SK-N-SH treated with all-trans-retinoic acid at 6 μM for 48 hours (cell line): ENCODE results near the gene PLCB1.

Experiments
- ATAC-seq: fragments of 200-7000 bp; cut with Tn5 transposase; 3 replicates; pipeline ENCODE4 v1.9.1; 2020; ENCODE audit warnings: mild to moderate bottlenecking, moderate library complexity
- ARNTL ChIP-seq: fragments of 450-650 bp; formaldehyde crosslinking; IDR thresholded peaks from 2 replicates; pipeline ENCODE4 v1.5.0; 2020; ENCODE audit warnings: low read depth, mild to moderate bottlenecking, moderate library complexity, borderline replicate concordance
- BACH2 ChIP-seq: fragments of 250-450 bp; sonication (Bioruptor Pico); IDR thresholded peaks from 2 replicates; pipeline ENCODE4 v1.9.0; 2021; ENCODE audit warnings: mild to moderate bottlenecking, borderline replicate concordance
- CREB5 ChIP-seq: fragments of 250-450 bp; sonication (Bioruptor Pico); IDR thresholded peaks from 2 replicates; pipeline ENCODE4 v1.5.1; 2020; ENCODE audit warnings: low read depth, mild to moderate bottlenecking, moderate library complexity
- CSDC2 ChIP-seq: fragments of 250-450 bp; sonication (Bioruptor Pico); IDR thresholded peaks from 2 replicates; pipeline ENCODE4 v1.5.0; 2020; ENCODE audit warnings: mild to moderate bottlenecking, moderate library complexity
- CSRNP3 ChIP-seq: fragments of 250-450 bp; sonication (Bioruptor Pico); IDR thresholded peaks from 2 replicates; pipeline ENCODE4 v1.5.1; 2021; ENCODE audit warnings: mild to moderate bottlenecking, moderate library complexity
- ESRRG ChIP-seq: fragments of 250-450 bp; sonication (Bioruptor Pico); IDR thresholded peaks from 2 replicates; pipeline ENCODE4 v1.6.1; 2021; ENCODE audit warnings: mild to moderate bottlenecking
- GLIS3 ChIP-seq: fragments of 250-450 bp; sonication (Bioruptor Pico); IDR thresholded peaks from 2 replicates; pipeline ENCODE4 v1.5.0; 2020; ENCODE audit warnings: mild to moderate bottlenecking, moderate library complexity
- OSR1 ChIP-seq: fragments of 250-450 bp; sonication (Bioruptor Pico); IDR thresholded peaks from 2 replicates; pipeline ENCODE4 v1.8.0; 2022; ENCODE audit warnings: moderate library complexity, mild to moderate bottlenecking, inconsistent platforms
- PATZ1 ChIP-seq: fragments of 250-450 bp; sonication (Bioruptor Pico); IDR thresholded peaks from 2 replicates; pipeline ENCODE4 v1.8.0; 2020; ENCODE audit warnings: mild to moderate bottlenecking, moderate library complexity, borderline replicate concordance
- PPARA ChIP-seq: fragments of 250-450 bp; sonication (Bioruptor Pico); IDR thresholded peaks from 2 replicates; pipeline ENCODE4 v1.5.0; 2020; ENCODE audit warnings: mild to moderate bottlenecking, borderline replicate concordance
- RARB ChIP-seq: fragments of 250-450 bp; sonication (Bioruptor Pico); IDR thresholded peaks from 2 replicates; pipeline ENCODE4 v1.8.0; 2021; ENCODE audit warnings: mild to moderate bottlenecking, moderate library complexity
- SNAI2 ChIP-seq: fragments of 250-450 bp; sonication (Bioruptor Pico); IDR thresholded peaks from 2 replicates; pipeline ENCODE4 v1.5.0; 2020; ENCODE audit warnings: mild to moderate bottlenecking, moderate library complexity
- TCF4 ChIP-seq: fragments of 250-450 bp; sonication (Bioruptor Pico); IDR thresholded peaks from 2 replicates; pipeline ENCODE4 v1.8.0; 2021; ENCODE audit warnings: mild to moderate bottlenecking, moderate library complexity, borderline replicate concordance
- TOX ChIP-seq: fragments of 250-450 bp; sonication (Bioruptor Pico); IDR thresholded peaks from 2 replicates; pipeline ENCODE4 v1.8.0; 2021; ENCODE audit warnings: mild to moderate bottlenecking, moderate library complexity, borderline replicate concordance
- TSHZ2 ChIP-seq: fragments of 250-450 bp; sonication (Bioruptor Pico); IDR thresholded peaks from 2 replicates; pipeline ENCODE4 v1.5.0; 2020; ENCODE audit warnings: mild to moderate bottlenecking, moderate library complexity
- ZC3H10 ChIP-seq: fragments of 250-450 bp; sonication (Bioruptor Pico); IDR thresholded peaks from 2 replicates; pipeline ENCODE4 v1.5.1; 2021; ENCODE audit warnings: mild to moderate bottlenecking, moderate library complexity
- ZFP3 ChIP-seq: fragments of 250-450 bp; sonication (Bioruptor Pico); IDR thresholded peaks from 2 replicates; pipeline ENCODE4 v1.5.0; 2020; ENCODE audit warnings: mild to moderate bottlenecking, moderate library complexity
- ZFP30 ChIP-seq: fragments of 450-650 bp; formaldehyde crosslinking; IDR thresholded peaks from 2 replicates; pipeline ENCODE4 v1.5.0; 2022; ENCODE audit warnings: mild to moderate bottlenecking, moderate library complexity
- ZNF565 ChIP-seq: fragments of 450-650 bp; formaldehyde crosslinking; conservative IDR thresholded peaks from 2 replicates; pipeline ENCODE4 v1.5.0; 2020; ENCODE audit warnings: low read depth, mild to moderate bottlenecking, moderate library complexity
- ZNF70 ChIP-seq: fragments of 450-650 bp; formaldehyde crosslinking; IDR thresholded peaks from 2 replicates; pipeline ENCODE4 v1.5.0; 2020; ENCODE audit warnings: mild to moderate bottlenecking, moderate library complexity
- ZNF8 ChIP-seq: fragments of 450-650 bp; formaldehyde crosslinking; IDR thresholded peaks from 2 replicates; pipeline ENCODE4 v1.5.0; 2020; ENCODE audit warnings: mild to moderate bottlenecking, moderate library complexity

Gene PLCB1

GRCh38 chr20:8365634-8366033 lies 233.6 kb downstream of the PLCB1 start (continued):
- no peak for TF ChIP-seq CREB5 (CRISPR knock-in tag)
- no peak for TF ChIP-seq PATZ1 (CRISPR knock-in tag)
- TF ChIP-seq ZFP3 (CRISPR knock-in tag), result no peak
- TF ChIP-seq ESRRG (CRISPR knock-in tag), result no peak
- TF ChIP-seq PPARA (CRISPR knock-in tag), result no peak
- no peak for TF ChIP-seq OSR1 (CRISPR knock-in tag)
- TF ChIP-seq, all 23 proteins: peak for 0

DNA sequence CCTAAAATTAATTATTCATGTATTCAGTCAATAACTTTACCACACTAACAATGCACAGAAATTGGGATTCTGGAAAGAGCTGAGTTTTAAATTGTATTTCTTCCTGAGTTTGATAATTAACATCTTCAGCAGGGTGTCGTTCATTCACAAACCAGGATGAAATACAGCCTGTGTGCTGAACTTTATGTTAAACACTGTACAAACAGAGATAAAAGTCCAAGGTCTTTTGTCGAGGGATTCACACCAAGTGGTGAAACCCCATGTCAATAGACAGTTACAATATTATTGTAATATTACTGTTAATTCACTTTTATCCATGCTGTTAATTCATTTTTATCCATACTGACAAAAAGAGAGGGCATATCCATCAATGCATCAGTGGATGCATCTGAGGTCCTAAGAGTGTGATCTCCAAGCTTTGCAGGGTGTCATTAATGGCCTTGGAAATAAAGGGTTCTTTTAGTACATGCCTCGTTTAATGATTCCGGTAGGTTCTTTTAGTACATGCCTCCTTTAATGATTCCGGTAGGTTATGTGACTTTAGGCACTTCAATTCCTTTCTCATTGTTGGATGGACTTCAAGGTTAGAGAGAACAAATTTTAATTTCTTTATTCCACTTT lies 234.3 kb downstream of the PLCB1 start:
- no peak for ATAC-seq

DNA sequence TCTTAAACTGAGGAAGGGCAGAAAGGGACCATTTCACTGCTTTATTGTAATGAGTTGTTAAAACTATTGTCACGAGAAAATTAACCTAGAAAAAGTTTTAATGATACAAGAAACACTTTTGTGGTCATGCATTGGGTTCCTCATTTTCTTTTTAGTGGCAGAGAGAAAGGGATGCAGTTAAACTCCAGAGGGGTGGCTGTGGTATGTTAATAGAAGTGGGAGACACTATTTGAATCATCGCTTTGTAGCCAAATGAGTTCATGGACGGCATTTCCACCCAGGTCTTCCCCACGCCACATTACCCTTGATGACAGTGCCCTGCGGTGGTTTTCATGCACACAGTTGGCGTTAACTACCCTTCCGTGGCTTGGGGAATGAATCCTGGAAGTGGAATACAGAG lies 235.6 kb downstream of the PLCB1 start:
- ATAC-seq, result no peak
- TF ChIP-seq ZNF70 (CRISPR knock-in tag), result no peak
- TF ChIP-seq PPARA (CRISPR knock-in tag), result no peak
- no peak for TF ChIP-seq ARNTL
- TF ChIP-seq ZC3H10, result no peak
- no peak for TF ChIP-seq ZNF8
- TF ChIP-seq TSHZ2 (CRISPR knock-in tag), result no peak
- no peak for TF ChIP-seq TCF4 (CRISPR knock-in tag)
- no peak for TF ChIP-seq GLIS3 (CRISPR knock-in tag)
- TF ChIP-seq ZFP3 (CRISPR knock-in tag), result no peak
- TF ChIP-seq RARB (CRISPR knock-in tag), result no peak
- TF ChIP-seq PATZ1 (CRISPR knock-in tag), result no peak
- TF ChIP-seq ZNF565, result no peak
- TF ChIP-seq TOX (CRISPR knock-in tag), result no peak
- TF ChIP-seq CREB5 (CRISPR knock-in tag), result no peak
- no peak for TF ChIP-seq CSDC2 (CRISPR knock-in tag)
- no peak for TF ChIP-seq CSRNP3 (CRISPR knock-in tag)
- no peak for TF ChIP-seq BACH2 (CRISPR knock-in tag)
- TF ChIP-seq ZFP30 (CRISPR knock-in tag), result no peak
- no peak for TF ChIP-seq SNAI2

More for the DNA sequence above, 234.3 kb downstream of the PLCB1 start:
- TF ChIP-seq CSDC2 (CRISPR knock-in tag) (no peak), CSRNP3 (CRISPR knock-in tag) (no peak), ARNTL (no peak), ZNF8 (no peak), ZNF565 (no peak), ZC3H10 (no peak), SNAI2 (no peak)
